ENCODE measurements around the gene CPLX1. TPM values are rescaled to one million over a fixed set of nuclear protein-coding genes. Genes with fewer than 3 reads are reported as not detected.

CPLX1 gene
- total RNA-seq, 2 donors from 2014 or later = 0.11 to 1.9 TPM

Other genes with a start within 250 kb of the CPLX1 start
- not detected for gene TMEM271, start 249.8 kb downstream of the CPLX1 start, total RNA-seq
- gene PDE6B, start 200.6 kb downstream of the CPLX1 start, total RNA-seq = 10 to 100 TPM in 1 of 2 donors, 1 to 10 TPM in 1; 8.4 to 16.6 TPM
- 100 to 1,000 TPM; 131 to 221 TPM for gene ATP5ME, start 151.9 kb downstream of the CPLX1 start, total RNA-seq
- 10 to 100 TPM in 1 of 2 donors, 1 to 10 TPM in 1; 7.4 to 21.8 TPM for gene MYL5, start 151.6 kb downstream of the CPLX1 start, total RNA-seq
- 1 to 10 TPM in 1 of 2 donors, under 1 TPM in 1; 0.59 to 1.3 TPM for gene SLC49A3, start 137.0 kb downstream of the CPLX1 start, total RNA-seq
- gene PCGF3, start 120.3 kb downstream of the CPLX1 start, total RNA-seq = 10 to 100 TPM; 23.0 to 25.9 TPM
- gene GAK, start 106.2 kb upstream of the CPLX1 start, total RNA-seq = 100 to 1,000 TPM; 124 to 171 TPM
- gene TMEM175, start 106.3 kb upstream of the CPLX1 start, total RNA-seq = 10 to 100 TPM; 12.1 to 13.9 TPM
- 1 to 10 TPM; 7.8 to 7.9 TPM for gene DGKQ, start 147.4 kb upstream of the CPLX1 start, total RNA-seq
- gene IDUA, start 160.9 kb upstream of the CPLX1 start, total RNA-seq = 10 to 100 TPM in 1 of 2 donors, 1 to 10 TPM in 1; 8.5 to 23.3 TPM
- not detected for gene SLC26A1, start 167.3 kb upstream of the CPLX1 start, total RNA-seq
- 10 to 100 TPM; 10.3 to 27.6 TPM for gene FGFRL1, start 185.5 kb upstream of the CPLX1 start, total RNA-seq